KMS-11 (cell line): ENCODE results near the gene TAF6L.

Experiments
- H2AFZ ChIP-seq: fragments of 200-600 bp; sonication (generic); 2 replicates; pipeline ENCODE4 v1.6.1; 2016; ENCODE audit warnings: antibody characterized with exemption, mixed run types, low read depth
- H3K27ac ChIP-seq: fragments of 200-600 bp; sonication (generic); 2 replicates; pipeline ENCODE4 v1.6.1; 2016; ENCODE audit warnings: mild to moderate bottlenecking, mixed run types
- H3K27me3 ChIP-seq: fragments of 200-600 bp; sonication (generic); 2 replicates; pipeline ENCODE4 v1.6.1; 2017; ENCODE audit warnings: mild to moderate bottlenecking, low read depth, mixed run types, moderate library complexity; ENCODE audit not compliant: insufficient read depth
- H3K36me3 ChIP-seq: fragments of 200-600 bp; sonication (generic); 2 replicates; pipeline ENCODE4 v1.6.1; 2017; ENCODE audit warnings: mild to moderate bottlenecking, mixed run types; ENCODE audit not compliant: insufficient read depth
- H3K4me1 ChIP-seq: fragments of 200-600 bp; sonication (generic); 2 replicates; pipeline ENCODE4 v1.6.1; 2016; ENCODE audit warnings: mild to moderate bottlenecking, low read depth, mixed run types; ENCODE audit not compliant: poor library complexity, severe bottlenecking
- H3K4me2 ChIP-seq: fragments of 200-600 bp; sonication (generic); 2 replicates; pipeline ENCODE4 v1.7.0; 2016; ENCODE audit warnings: mild to moderate bottlenecking, mixed run types
- H3K4me3 ChIP-seq: fragments of 200-600 bp; sonication (generic); IDR thresholded peaks from 2 replicates; pipeline ENCODE4 v1.6.1; 2017; ENCODE audit warnings: low read depth, low read length, mixed read lengths; ENCODE audit not compliant: insufficient read depth
- H3K79me2 ChIP-seq: fragments of 200-600 bp; sonication (generic); 2 replicates; pipeline ENCODE4 v1.6.1; 2016; ENCODE audit warnings: low read depth, mixed run types; ENCODE audit not compliant: insufficient read depth
- H3K9ac ChIP-seq: fragments of 200-600 bp; sonication (generic); 2 replicates; pipeline ENCODE4 v1.6.1; 2016; ENCODE audit warnings: mild to moderate bottlenecking, mixed run types
- H4K20me1 ChIP-seq: fragments of 200-600 bp; sonication (generic); 2 replicates; pipeline ENCODE4 v1.6.1; 2016; ENCODE audit warnings: mild to moderate bottlenecking, mixed run types; ENCODE audit not compliant: insufficient read depth
- CTCF ChIP-seq: fragments of 200-600 bp; sonication (generic); conservative IDR thresholded peaks from 2 replicates; pipeline ENCODE4 v1.6.1; 2017; ENCODE audit warnings: low read depth, mild to moderate bottlenecking, antibody characterized with exemption, low read length, moderate library complexity, mixed read lengths

Gene TAF6L

GRCh38 chr11:62796281-62796680, 25.1 kb downstream of the TAF6L start:
- Histone ChIP-seq H3K4me3 (no peak overlapping the region), H4K20me1 (no peaks in the 10 kb centered on the region)

GRCh38 chr11:62799486-62799885, 28.3 kb downstream of the TAF6L start:
- Histone ChIP-seq H3K4me3 (no peak overlapping the region), H3K9ac (no peak overlapping the region), H3K79me2 (peaks cover 13% of the 10 kb centered on the region), H2AFZ (no peak overlapping the region), H3K27ac (no peak overlapping the region), H3K36me3 (no peaks in the 10 kb centered on the region; the same call in 1 of the 2 replicates), H3K4me1 (peaks cover 13% of the 10 kb centered on the region), H3K4me2 (no peak overlapping the region), H4K20me1 (peaks cover 6% of the 10 kb centered on the region), H3K27me3 (no peaks in the 10 kb centered on the region)
- no peak for TF ChIP-seq CTCF

More at GRCh38 chr11:62796281-62796680, 25.1 kb downstream of the TAF6L start:
- H3K27ac ChIP-seq, result no peak overlapping the region
- H3K4me2 ChIP-seq, result no peak overlapping the region
- no peak overlapping the region for H2AFZ ChIP-seq
- no peak overlapping the region for H3K9ac ChIP-seq
- peaks cover 4% of the 10 kb centered on the region for H3K4me1 ChIP-seq
- H3K36me3 ChIP-seq, result no peaks in the 10 kb centered on the region; the same call in 1 of the 2 replicates
- TF ChIP-seq CTCF, result no peak
- H3K79me2 ChIP-seq, result peaks cover 3% of the 10 kb centered on the region; the same call in 1 of the 2 replicates
- H3K27me3 ChIP-seq, result no peaks in the 10 kb centered on the region

- Histone ChIP-seq H3K79me2 (peaks cover 20% of the 10 kb centered on the region), H3K27ac (no peak overlapping the region), H3K36me3 (no peaks in the 10 kb centered on the region), H3K9ac (no peak overlapping the region), H3K4me2 (no peak overlapping the region), H3K4me3 (no peak overlapping the region), H4K20me1 (peaks cover 6% of the 10 kb centered on the region), H2AFZ (no peak overlapping the region), H3K4me1 (peaks cover 13% of the 10 kb centered on the region), H3K27me3 (no peaks in the 10 kb centered on the region)
- TF ChIP-seq CTCF, result no peak
Observed at GRCh38 chr11:62801071-62801470, 29.9 kb downstream of the TAF6L start.

GRCh38 chr11:62804310-62805075, 33.3 kb downstream of the TAF6L start:
- Histone ChIP-seq H3K4me2 (peak overlapping the region; percentile 69), H3K9ac (peak overlapping the region; percentile 66), H3K4me3 (peak overlapping the region; percentile 40), H3K79me2 (peaks cover 20% of the 10 kb centered on the region), H3K27me3 (no peaks in the 10 kb centered on the region), H3K27ac (peak overlapping the region; percentile 34; the same call in 1 of the 2 replicates), H4K20me1 (peaks cover 6% of the 10 kb centered on the region), H3K36me3 (no peaks in the 10 kb centered on the region), H2AFZ (peak overlapping the region; percentile 63; the same call in 1 of the 2 replicates), H3K4me1 (peaks cover 39% of the 10 kb centered on the region)
- no peak for TF ChIP-seq CTCF
